DMS53 treated with DMSO at 0.1 percent for 48 hours (cell line): ENCODE measurements around the gene OXLD1.

Experiments used
- DNase-seq: peaks from one replicate; lab custom pipeline; 2025; ENCODE audit not compliant: unreplicated experiment; lab: John Stamatoyannopoulos, UW

Gene OXLD1

GRCh38 chr17:81702934-81703746, 36.7 kb upstream of the OXLD1 start, which contains the start of gene MRPL12:
TSS of gene MRPL12 (plus strand) at chr17:81703367. CDS start at chr17:81703502, 135 bp downstream.
- DNase-seq, result peak; percentile 89

DNA sequence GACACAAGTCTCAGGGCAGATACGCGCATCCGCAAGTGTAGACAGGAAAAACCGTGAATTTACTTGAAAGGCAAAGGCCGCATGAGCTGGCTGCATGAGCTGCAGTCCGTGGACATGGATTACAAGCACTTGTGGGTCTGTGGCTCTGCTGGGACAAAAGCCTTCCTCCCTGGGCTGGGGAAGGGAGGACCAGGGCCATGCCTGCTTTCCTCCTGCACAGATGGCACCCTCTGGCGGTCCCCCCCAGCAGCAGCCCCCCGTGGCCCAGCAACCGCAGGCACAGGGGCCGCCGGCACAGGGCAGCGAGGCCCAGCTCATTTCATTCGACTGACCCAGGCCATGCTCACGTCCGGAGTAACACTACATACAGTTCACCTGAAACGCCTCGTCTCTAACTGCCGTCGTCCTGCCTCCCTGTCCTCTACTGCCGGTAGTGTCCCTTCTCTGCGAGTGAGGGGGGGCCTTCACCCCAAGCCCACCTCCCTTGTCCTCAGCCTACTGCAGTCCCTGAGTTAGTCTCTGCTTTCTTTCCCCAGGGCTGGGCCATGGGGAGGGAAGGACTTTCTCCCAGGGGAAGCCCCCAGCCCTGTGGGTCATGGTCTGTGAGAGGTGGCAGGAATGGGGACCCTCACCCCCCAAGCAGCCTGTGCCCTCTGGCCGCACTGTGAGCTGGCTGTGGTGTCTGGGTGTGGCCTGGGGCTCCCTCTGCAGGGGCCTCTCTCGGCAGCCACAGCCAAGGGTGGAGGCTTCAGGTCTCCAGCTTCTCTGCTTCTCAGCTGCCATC, 35.1 kb upstream of the OXLD1 start:
- DNase-seq, result no peak

DNA sequence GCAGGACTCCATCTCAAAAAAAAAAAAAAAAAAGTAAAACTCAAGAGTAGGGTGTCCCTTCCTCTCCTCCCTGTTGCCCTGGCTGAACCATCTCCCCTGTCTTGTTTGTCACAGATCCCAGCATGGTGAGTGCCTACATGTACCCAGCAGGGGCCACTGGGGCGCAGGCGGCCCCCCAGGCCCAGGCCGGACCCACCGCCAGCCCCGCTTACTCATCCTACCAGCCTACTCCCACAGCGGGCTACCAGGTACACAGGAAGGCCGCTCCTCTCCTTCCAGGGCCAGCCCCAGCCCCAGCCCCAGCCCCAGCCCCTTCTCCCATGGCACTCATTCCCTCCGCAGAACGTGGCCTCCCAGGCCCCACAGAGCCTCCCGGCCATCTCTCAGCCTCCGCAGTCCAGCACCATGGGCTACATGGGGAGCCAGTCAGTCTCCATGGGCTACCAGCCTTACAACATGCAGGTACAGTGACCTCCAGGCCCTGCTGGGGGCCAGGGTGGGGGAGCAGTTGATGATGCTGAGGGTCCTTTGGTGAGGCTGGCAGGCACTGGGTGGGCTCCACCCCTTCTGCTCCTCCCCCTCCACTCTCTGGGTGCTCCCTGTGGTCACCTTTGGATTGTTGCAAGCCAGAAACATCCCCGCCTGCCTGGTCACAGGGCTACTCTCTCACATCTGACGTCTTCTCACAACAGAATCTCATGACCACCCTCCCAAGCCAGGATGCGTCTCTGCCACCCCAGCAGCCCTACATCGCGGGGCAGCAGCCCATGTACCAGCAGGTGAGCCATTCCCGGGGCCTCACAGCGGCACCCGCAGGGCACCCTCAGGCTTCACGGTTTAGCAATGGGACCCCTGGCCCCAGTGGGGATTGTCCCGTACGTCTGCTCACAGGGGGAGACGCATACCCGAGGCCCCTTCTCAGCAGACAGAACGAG, 34.2 kb upstream of the OXLD1 start:
- DNase-seq, result no peak

- no peak for DNase-seq
These were observed 31.0 kb upstream of the OXLD1 start for GRCh38 chr17:81697261-81698044.

DNA sequence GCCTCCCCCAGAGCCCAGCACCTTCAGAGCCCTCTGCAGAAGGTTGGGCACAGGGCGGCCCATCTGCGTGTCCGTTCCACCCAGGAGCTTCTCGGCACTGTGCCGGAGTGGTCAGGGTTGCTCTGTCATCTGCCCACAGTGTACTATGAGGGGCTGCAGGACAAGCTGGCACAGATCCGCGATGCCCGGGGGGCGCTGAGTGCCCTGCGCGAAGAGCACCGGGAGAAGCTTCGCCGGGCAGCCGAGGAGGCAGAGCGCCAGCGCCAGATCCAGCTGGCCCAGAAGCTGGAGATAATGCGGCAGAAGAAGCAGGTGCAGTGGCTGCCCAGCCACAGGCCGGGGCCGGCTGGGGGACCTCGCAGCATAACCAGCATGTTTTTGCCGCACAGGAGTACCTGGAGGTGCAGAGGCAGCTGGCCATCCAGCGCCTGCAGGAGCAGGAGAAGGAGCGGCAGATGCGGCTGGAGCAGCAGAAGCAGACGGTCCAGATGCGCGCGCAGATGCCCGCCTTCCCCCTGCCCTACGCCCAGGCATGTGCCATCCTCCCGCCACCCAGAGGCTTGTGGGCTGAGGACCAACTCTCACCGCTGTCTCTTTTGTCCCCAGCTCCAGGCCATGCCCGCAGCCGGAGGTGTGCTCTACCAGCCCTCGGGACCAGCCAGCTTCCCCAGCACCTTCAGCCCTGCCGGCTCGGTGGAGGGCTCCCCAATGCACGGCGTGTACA, 30.0 kb upstream of the OXLD1 start:
- no peak for DNase-seq

DNA sequence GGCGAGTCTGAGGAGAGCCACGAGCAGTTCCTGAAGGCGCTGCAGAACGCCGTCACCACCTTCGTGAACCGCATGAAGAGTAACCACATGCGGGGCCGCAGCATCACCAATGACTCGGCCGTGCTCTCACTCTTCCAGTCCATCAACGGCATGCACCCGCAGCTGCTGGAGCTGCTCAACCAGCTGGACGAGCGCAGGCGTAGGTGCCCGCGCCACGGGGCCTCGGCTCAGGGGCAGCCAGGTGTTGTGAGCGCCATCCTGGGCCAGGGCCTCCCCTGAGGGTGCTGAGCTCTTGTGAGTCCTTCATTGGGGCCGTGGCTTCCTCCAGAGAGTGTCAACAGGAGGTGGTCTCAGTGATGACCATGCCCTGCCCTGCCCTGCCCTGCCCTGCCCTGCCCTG, 29.4 kb upstream of the OXLD1 start:
- DNase-seq, result no peak

GRCh38 chr17:81695211-81695610, 28.8 kb upstream of the OXLD1 start:
- DNase-seq, result no peak

- DNase-seq, result no peak
These were observed 28.4 kb upstream of the OXLD1 start for GRCh38 chr17:81694810-81695209.

DNA sequence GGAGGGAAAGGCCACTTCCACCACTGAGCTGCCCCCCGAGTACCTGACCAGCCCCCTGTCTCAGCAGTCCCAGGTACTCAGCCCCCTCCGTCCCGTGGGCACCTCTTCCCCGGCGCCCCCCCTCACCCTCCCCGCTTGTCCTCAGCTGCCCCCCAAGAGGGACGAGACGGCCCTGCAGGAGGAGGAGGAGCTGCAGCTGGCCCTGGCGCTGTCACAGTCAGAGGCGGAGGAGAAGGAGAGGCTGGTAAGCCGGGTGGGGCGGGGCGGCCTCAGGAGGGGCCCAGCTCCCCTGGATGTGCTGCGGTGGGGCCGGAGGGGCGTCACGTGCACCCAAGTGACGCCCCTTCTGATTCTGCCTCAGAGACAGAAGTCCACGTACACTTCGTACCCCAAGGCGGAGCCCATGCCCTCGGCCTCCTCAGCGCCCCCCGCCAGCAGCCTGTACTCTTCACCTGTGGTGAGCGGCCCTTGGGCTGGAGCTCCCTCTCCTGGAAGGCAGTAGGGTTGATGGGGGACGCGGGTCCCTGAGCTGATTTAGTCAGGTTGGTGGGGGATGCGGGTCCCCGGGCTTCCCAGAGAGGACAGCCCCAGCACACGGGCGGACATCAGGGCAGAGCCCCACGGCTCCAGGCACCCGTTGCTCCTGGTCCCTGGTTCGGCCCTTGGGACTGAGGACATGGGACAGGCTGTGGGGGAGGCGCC, 27.3 kb upstream of the OXLD1 start:
- DNase-seq, result no peak

GRCh38 chr17:81691608-81692007, 25.2 kb upstream of the OXLD1 start:
- DNase-seq, result no peak

- no peak for DNase-seq
These were observed 24.8 kb upstream of the OXLD1 start for GRCh38 chr17:81691196-81691595.

- DNase-seq, result no peak
These were observed 24.1 kb upstream of the OXLD1 start for GRCh38 chr17:81690549-81690948.

DNA sequence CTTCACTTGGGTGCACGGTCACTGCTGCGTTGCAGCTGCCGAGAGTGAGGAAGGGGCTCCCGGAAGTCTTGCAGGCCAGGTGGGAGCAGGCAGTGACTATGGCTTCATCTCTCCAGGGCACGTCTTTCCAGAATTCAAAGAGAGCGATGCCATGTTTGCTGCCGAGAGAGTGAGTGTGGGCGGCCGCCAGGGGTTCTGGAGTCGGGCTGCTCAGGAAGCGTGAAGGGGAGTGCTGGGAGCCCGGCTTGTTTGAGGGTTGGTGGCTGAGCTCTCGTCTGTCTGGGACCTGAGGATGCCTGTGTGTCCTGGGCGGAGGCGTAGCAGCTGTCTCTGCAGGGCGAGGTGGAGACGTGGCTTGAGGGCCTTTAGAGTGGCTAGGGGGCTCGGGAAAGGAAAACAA, 23.7 kb upstream of the OXLD1 start:
- no peak for DNase-seq

DNA sequence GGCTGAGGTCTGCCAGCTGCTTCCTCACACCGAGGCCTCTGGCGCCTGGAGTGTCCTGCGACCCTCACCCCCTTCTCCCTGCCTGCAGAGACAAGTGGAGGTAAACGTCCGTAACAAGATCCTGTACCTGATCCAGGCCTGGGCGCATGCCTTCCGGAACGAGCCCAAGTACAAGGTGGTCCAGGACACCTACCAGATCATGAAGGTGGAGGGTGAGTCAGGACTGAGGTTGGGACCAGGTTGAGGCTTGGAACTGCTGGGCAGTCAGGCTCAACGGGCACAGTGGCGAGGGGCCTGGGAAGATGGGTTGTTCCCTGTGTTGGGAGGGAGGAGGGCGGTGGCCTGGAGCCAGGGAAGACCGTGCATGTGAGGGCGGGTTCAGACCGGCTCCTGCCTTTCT, 22.2 kb upstream of the OXLD1 start:
- no peak for DNase-seq

GRCh38 chr17:81687770-81688541, 21.6 kb upstream of the OXLD1 start:
- no peak for DNase-seq

DNA sequence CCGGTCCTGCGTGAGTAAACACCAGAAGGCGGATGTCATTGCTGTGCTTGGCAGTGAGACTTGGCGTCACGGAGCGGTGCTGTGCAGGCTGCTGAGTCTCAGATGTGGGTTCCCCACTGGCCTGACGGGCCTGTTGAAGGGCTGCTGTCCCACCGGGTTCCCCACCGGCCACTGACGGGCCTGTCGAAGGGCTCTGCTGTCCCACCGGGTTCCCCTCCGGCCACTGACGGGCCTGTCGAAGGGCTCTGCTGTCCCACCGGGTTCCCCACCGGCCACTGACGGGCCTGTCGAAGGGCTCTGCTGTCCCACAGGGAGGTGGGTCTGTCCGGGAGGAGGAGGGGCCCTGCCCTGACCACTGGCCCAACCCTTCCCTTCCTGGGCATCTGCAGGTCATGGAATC, 20.2 kb upstream of the OXLD1 start:
- DNase-seq, result no peak

GRCh38 chr17:81685108-81685507, 18.7 kb upstream of the OXLD1 start:
- no peak for DNase-seq

GRCh38 chr17:81684442-81684911, 18.1 kb upstream of the OXLD1 start:
- no peak for DNase-seq
